GM23338 (cell line): ENCODE results near the gene MROH2A. TPM values are rescaled to one million over a fixed set of nuclear protein-coding genes. Genes with fewer than 3 reads are reported as not detected.

Source experiments
- ATAC-seq: fragments of 200-7000 bp; cut with Tn5 transposase; 3 replicates; pipeline ENCODE4 v1.9.1; 2020
- DNase-seq: peaks from one replicate; pipeline ENCODE4 v3.0.0-alpha.2; 2015; ENCODE audit warnings: low spot score
- H2AFZ ChIP-seq: fragments of 200-600 bp; sonication (generic); 2 replicates; pipeline ENCODE4 v1.8.0; 2016; ENCODE audit warnings: antibody characterized with exemption, mild to moderate bottlenecking, moderate library complexity
- H3F3A ChIP-seq: fragments of 200-600 bp; sonication (generic); replicated peaks from 2 replicates; pipeline ENCODE4 v1.8.0; 2017; ENCODE audit warnings: antibody characterized with exemption, mixed run types, low read depth
- H3K27ac ChIP-seq: fragments of 200-600 bp; sonication (generic); 2 replicates; pipeline ENCODE4 v1.6.1; 2016; ENCODE audit warnings: low read depth
- H3K27me3 ChIP-seq: fragments of 200-600 bp; sonication (generic); 2 replicates; pipeline ENCODE4 v1.8.0; 2016; ENCODE audit warnings: mild to moderate bottlenecking, mixed run types, moderate library complexity; ENCODE audit not compliant: insufficient read depth
- H3K36me3 ChIP-seq: fragments of 200-600 bp; sonication (generic); 2 replicates; pipeline ENCODE4 v1.8.0; 2016; ENCODE audit warnings: mild to moderate bottlenecking; ENCODE audit not compliant: insufficient read depth
- H3K4me1 ChIP-seq: fragments of 200-600 bp; sonication (generic); 2 replicates; pipeline ENCODE4 v1.8.0; 2016; ENCODE audit warnings: mild to moderate bottlenecking, moderate library complexity; ENCODE audit not compliant: insufficient read depth
- H3K4me2 ChIP-seq: fragments of 200-600 bp; sonication (generic); 2 replicates; pipeline ENCODE4 v1.7.1; 2017; ENCODE audit warnings: mixed run types
- H3K4me3 ChIP-seq: fragments of 200-600 bp; sonication (generic); 2 replicates; pipeline ENCODE4 v1.6.1; 2016; ENCODE audit warnings: mixed run types
- H3K79me2 ChIP-seq: fragments of 200-600 bp; sonication (generic); replicated peaks from 2 replicates; pipeline ENCODE4 v1.8.0; 2017; ENCODE audit warnings: mild to moderate bottlenecking; ENCODE audit not compliant: insufficient read depth
- H3K9me2 ChIP-seq: fragments of 200-600 bp; sonication (generic); 2 replicates; pipeline ENCODE4 v1.8.0; 2017; ENCODE audit not compliant: insufficient read depth
- H4K20me1 ChIP-seq: fragments of 200-600 bp; sonication (generic); replicated peaks from 2 replicates; pipeline ENCODE4 v1.8.0; 2017; ENCODE audit warnings: mild to moderate bottlenecking; ENCODE audit not compliant: insufficient read depth
- H3K27ac Mint-ChIP-seq: 2 replicates; pipeline ENCODE4 v1.8.0; 2020; ENCODE audit warnings: inconsistent platforms, mild to moderate bottlenecking, moderate library complexity, mixed read lengths
- H3K27me3 Mint-ChIP-seq: 3 replicates; pipeline ENCODE4 v1.8.0; 2022; ENCODE audit warnings: low read depth, mild to moderate bottlenecking, moderate library complexity, mixed read lengths, inconsistent platforms; ENCODE audit not compliant: insufficient read depth, poor library complexity
- H3K36me3 Mint-ChIP-seq: 3 replicates; pipeline ENCODE4 v1.8.0; 2021; ENCODE audit warnings: low read depth, mild to moderate bottlenecking, inconsistent platforms, moderate library complexity, mixed read lengths
- H3K4me1 Mint-ChIP-seq: 3 replicates; pipeline ENCODE4 v1.8.0; 2020; ENCODE audit warnings: mild to moderate bottlenecking, inconsistent platforms, mixed read lengths
- H3K4me3 Mint-ChIP-seq: 3 replicates; pipeline ENCODE4 v1.8.0; 2021; ENCODE audit warnings: moderate library complexity, mild to moderate bottlenecking, inconsistent platforms, mixed read lengths
- H3K9me3 Mint-ChIP-seq: 3 replicates; pipeline ENCODE4 v1.8.0; 2020; ENCODE audit warnings: moderate library complexity, mild to moderate bottlenecking, inconsistent platforms, mixed read lengths
- CREB1 ChIP-seq: fragments of 250-450 bp; sonication (Bioruptor Pico); IDR thresholded peaks from 2 replicates; pipeline ENCODE4 v1.5.0; 2020; ENCODE audit warnings: low read depth, mild to moderate bottlenecking, moderate library complexity
- EZH2 ChIP-seq: fragments of 200-600 bp; sonication (generic); IDR thresholded peaks from one replicate; pipeline ENCODE4 v1.8.0; 2017; ENCODE audit warnings: antibody characterized with exemption, mild to moderate bottlenecking, low read depth; ENCODE audit not compliant: unreplicated experiment
- POLR2AphosphoS5 ChIP-seq: IDR thresholded peaks from 2 replicates; pipeline ENCODE4 v1.6.1; 2016; ENCODE audit warnings: antibody characterized with exemption, low read depth
- STAT1 ChIP-seq: IDR thresholded peaks from one replicate; pipeline ENCODE4 v1.6.1; 2016; ENCODE audit warnings: antibody characterized with exemption; ENCODE audit not compliant: unreplicated experiment
- ZNF114 ChIP-seq: fragments of 250-450 bp; sonication (Bioruptor Pico); IDR thresholded peaks from 2 replicates; pipeline ENCODE4 v1.5.0; 2020; ENCODE audit warnings: mild to moderate bottlenecking, moderate library complexity
- ZNF331 ChIP-seq: fragments of 250-450 bp; sonication (Bioruptor Pico); IDR thresholded peaks from 2 replicates; pipeline ENCODE4 v1.5.0; 2020; ENCODE audit warnings: low read depth, mild to moderate bottlenecking, moderate library complexity
- polyA plus RNA-seq: library from polyadenylated mRNA; unstranded; fragments of >200 nt; fragmentation: Nextera tagmentation; extraction: Ambion mirVana; gene quantifications from 2 replicates; pipeline ENCODE4 v1.2.1, GENCODE V29; 2016
- total RNA-seq: library from RNA; depleted of rRNA; stranded (reverse); fragments of >200 nt; shearing (Covaris generic); gene quantifications from 2 replicates; pipeline ENCODE4 v1.2.3, GENCODE V29; 2014
- TF ChIP-seq, protein P1 (sequence below): fragments of 250-450 bp; sonication (Bioruptor Pico); IDR thresholded peaks from 2 replicates; pipeline ENCODE4 v1.5.0; 2020; ENCODE audit warnings: mild to moderate bottlenecking, moderate library complexity
- TF ChIP-seq, protein P2 (sequence below): IDR thresholded peaks from one replicate; pipeline ENCODE4 v1.6.1; 2018; ENCODE audit warnings: antibody characterized with exemption; ENCODE audit not compliant: unreplicated experiment

The MROH2A gene
- total and polyA plus RNA-seq, 2 experiments from 2014 or later: not detected

DNA sequence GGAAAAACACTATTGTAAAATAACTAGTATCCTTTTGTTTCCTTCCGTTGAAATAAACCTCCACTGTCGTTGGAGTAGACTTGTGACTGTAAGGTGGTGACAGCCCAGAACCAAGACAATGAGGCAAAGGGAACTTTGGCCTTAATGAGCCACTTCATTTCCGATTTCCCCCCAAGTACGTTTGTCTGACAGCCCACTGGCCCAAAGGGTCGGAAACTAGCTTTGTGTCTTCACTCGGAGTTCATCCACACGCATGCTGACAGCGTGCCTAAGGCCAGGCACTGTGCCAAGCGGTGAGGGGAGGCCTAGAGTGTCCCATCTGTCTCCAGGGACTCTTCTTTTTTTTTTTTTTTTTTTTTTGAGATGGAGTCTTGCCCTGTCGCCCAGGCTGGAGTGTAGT lies 55.2 kb downstream of the MROH2A start (continued):
- TF ChIP-seq, protein P1, sequence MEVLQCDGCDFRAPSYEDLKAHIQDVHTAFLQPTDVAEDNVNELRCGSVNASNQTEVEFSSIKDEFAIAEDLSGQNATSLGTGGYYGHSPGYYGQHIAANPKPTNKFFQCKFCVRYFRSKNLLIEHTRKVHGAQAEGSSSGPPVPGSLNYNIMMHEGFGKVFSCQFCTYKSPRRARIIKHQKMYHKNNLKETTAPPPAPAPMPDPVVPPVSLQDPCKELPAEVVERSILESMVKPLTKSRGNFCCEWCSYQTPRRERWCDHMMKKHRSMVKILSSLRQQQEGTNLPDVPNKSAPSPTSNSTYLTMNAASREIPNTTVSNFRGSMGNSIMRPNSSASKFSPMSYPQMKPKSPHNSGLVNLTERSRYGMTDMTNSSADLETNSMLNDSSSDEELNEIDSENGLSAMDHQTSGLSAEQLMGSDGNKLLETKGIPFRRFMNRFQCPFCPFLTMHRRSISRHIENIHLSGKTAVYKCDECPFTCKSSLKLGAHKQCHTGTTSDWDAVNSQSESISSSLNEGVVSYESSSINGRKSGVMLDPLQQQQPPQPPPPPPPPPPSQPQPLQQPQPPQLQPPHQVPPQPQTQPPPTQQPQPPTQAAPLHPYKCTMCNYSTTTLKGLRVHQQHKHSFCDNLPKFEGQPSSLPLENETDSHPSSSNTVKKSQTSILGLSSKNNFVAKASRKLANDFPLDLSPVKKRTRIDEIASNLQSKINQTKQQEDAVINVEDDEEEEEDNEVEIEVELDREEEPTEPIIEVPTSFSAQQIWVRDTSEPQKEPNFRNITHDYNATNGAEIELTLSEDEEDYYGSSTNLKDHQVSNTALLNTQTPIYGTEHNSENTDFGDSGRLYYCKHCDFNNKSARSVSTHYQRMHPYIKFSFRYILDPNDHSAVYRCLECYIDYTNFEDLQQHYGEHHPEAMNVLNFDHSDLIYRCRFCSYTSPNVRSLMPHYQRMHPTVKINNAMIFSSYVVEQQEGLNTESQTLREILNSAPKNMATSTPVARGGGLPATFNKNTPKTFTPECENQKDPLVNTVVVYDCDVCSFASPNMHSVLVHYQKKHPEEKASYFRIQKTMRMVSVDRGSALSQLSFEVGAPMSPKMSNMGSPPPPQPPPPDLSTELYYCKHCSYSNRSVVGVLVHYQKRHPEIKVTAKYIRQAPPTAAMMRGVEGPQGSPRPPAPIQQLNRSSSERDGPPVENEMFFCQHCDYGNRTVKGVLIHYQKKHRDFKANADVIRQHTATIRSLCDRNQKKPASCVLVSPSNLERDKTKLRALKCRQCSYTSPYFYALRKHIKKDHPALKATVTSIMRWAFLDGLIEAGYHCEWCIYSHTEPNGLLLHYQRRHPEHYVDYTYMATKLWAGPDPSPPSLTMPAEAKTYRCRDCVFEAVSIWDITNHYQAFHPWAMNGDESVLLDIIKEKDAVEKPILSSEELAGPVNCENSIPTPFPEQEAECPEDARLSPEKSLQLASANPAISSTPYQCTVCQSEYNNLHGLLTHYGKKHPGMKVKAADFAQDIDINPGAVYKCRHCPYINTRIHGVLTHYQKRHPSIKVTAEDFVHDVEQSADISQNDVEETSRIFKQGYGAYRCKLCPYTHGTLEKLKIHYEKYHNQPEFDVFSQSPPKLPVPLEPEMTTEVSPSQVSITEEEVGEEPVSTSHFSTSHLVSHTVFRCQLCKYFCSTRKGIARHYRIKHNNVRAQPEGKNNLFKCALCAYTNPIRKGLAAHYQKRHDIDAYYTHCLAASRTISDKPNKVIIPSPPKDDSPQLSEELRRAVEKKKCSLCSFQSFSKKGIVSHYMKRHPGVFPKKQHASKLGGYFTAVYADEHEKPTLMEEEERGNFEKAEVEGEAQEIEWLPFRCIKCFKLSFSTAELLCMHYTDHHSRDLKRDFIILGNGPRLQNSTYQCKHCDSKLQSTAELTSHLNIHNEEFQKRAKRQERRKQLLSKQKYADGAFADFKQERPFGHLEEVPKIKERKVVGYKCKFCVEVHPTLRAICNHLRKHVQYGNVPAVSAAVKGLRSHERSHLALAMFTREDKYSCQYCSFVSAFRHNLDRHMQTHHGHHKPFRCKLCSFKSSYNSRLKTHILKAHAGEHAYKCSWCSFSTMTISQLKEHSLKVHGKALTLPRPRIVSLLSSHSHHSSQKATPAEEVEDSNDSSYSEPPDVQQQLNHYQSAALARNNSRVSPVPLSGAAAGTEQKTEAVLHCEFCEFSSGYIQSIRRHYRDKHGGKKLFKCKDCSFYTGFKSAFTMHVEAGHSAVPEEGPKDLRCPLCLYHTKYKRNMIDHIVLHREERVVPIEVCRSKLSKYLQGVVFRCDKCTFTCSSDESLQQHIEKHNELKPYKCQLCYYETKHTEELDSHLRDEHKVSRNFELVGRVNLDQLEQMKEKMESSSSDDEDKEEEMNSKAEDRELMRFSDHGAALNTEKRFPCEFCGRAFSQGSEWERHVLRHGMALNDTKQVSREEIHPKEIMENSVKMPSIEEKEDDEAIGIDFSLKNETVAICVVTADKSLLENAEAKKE (CRISPR knock-in tag): no peak
- TF ChIP-seq EZH2 (no peak), ZNF114 (CRISPR knock-in tag) (no peak), STAT1 (no peak)

DNA sequence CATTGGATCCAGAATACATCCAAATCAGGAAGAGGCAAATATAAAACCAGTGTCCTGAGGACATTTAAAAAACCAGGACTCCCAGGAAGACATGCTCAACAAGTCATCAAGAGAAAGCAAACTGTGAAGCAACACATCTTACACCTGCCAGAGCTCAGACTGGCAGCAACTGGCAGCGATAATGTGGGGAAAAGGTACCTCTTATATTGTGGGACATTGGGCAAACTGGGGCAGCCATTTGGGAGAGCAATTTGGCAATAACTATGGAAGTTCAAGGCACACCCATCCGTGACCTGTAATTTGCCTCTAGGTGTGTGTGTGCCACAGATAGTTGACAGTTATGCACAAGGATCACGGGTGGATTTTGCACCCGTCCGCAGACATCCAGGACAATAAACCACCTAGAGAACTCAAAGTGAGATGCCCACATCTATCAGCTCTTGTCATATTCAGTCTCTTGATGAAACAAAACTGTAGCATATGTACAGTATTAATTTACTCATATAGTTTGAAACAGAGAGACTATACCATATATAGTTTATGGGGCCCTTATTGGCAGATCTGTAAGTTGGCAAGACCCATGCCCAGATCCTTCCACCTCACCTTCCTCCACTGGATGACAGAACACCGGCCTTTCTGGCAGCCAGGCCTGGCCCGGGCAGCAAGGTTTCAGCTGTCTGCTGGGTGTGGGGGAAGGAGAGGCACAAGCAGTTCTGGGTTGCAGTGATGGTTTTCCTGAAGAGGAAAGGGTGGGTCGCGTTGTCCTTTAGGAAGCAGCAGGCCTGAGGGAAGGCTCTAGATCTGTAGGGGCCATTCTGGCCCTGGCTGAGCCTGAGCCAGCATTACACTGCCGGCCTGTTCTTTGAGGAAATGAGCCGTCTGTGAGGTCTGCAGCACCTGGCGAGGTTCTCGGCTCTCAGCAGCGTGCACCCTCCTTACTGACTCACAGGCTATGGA lies 57.4 kb downstream of the MROH2A start:
- no peak overlapping the region for H3K27ac Mint-ChIP-seq
- H4K20me1 ChIP-seq: peaks cover 41% of the 10 kb centered on the region
- no peaks in the 10 kb centered on the region for H3K4me1 ChIP-seq
- no peaks in the 10 kb centered on the region for H3K27me3 ChIP-seq
- no peak overlapping the region; the same call in 1 of the 2 replicates for H3K27ac ChIP-seq
- H3K79me2 ChIP-seq: peaks cover 46% of the 10 kb centered on the region
- peaks cover 7% of the 10 kb centered on the region; the same call in 1 of the 2 replicates for H3F3A ChIP-seq
- no peak for DNase-seq
- H3K4me3 Mint-ChIP-seq: no peak overlapping the region
- H3K36me3 ChIP-seq: peaks cover 44% of the 10 kb centered on the region
- peaks cover 15% of the 10 kb centered on the region for H3K4me1 Mint-ChIP-seq
- no peaks in the 10 kb centered on the region for H3K9me2 ChIP-seq
- peaks cover 5% of the 10 kb centered on the region for H3K27me3 Mint-ChIP-seq
- TF ChIP-seq ZNF114 (CRISPR knock-in tag) (no peak), CREB1 (CRISPR knock-in tag) (no peak), POLR2AphosphoS5 (no peak), STAT1 (no peak), ZNF331 (CRISPR knock-in tag) (no peak), EZH2 (no peak)
- TF ChIP-seq, protein P2, sequence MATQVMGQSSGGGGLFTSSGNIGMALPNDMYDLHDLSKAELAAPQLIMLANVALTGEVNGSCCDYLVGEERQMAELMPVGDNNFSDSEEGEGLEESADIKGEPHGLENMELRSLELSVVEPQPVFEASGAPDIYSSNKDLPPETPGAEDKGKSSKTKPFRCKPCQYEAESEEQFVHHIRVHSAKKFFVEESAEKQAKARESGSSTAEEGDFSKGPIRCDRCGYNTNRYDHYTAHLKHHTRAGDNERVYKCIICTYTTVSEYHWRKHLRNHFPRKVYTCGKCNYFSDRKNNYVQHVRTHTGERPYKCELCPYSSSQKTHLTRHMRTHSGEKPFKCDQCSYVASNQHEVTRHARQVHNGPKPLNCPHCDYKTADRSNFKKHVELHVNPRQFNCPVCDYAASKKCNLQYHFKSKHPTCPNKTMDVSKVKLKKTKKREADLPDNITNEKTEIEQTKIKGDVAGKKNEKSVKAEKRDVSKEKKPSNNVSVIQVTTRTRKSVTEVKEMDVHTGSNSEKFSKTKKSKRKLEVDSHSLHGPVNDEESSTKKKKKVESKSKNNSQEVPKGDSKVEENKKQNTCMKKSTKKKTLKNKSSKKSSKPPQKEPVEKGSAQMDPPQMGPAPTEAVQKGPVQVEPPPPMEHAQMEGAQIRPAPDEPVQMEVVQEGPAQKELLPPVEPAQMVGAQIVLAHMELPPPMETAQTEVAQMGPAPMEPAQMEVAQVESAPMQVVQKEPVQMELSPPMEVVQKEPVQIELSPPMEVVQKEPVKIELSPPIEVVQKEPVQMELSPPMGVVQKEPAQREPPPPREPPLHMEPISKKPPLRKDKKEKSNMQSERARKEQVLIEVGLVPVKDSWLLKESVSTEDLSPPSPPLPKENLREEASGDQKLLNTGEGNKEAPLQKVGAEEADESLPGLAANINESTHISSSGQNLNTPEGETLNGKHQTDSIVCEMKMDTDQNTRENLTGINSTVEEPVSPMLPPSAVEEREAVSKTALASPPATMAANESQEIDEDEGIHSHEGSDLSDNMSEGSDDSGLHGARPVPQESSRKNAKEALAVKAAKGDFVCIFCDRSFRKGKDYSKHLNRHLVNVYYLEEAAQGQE: no peak
- no peak for ATAC-seq
- H3K9me3 Mint-ChIP-seq: no peaks in the 10 kb centered on the region
- no peak overlapping the region for H2AFZ ChIP-seq
- no peak overlapping the region for H3K4me3 ChIP-seq
- H3K36me3 Mint-ChIP-seq: peaks cover 65% of the 10 kb centered on the region
- H3K4me2 ChIP-seq: no peak overlapping the region
